Central memory CD8-positive, alpha-beta T cell (primary cell): ENCODE data around the gene MICB.
"Not testable (repeated sequence)": the region's sequence is repeated elsewhere in the genome, so short reads cannot be mapped to it uniquely, and the experiment has no call there.

Source experiments
- ATAC-seq: fragments of 150-1000 bp; cut with Tn5 transposase; replicated peaks from 2 replicates; pipeline ENCODE4 v1.10.0; 2022; ENCODE audit warnings: mild to moderate bottlenecking, moderate FRiP score, moderate number of reproducible peaks; ENCODE audit not compliant: poor library complexity, severe bottlenecking; ENCODE audit errors: extremely low read depth
- DNase-seq, 2 donors: peaks; one replicate each; pipeline ENCODE4 v3.0.0; 2021; ENCODE audit warnings: low spot score in 2 of 2
- H3K27ac Mint-ChIP-seq: one replicate; pipeline ENCODE4 v1.8.0; 2022; ENCODE audit warnings: low read depth, mild to moderate bottlenecking, moderate library complexity, mixed read lengths
- H3K27me3 Mint-ChIP-seq: one replicate; pipeline ENCODE4 v1.8.0; 2022; ENCODE audit warnings: mixed read lengths
- H3K36me3 Mint-ChIP-seq: one replicate; pipeline ENCODE4 v1.8.0; 2022; ENCODE audit warnings: mild to moderate bottlenecking, moderate library complexity, mixed read lengths; ENCODE audit not compliant: insufficient read depth
- H3K4me1 Mint-ChIP-seq: one replicate; pipeline ENCODE4 v1.8.0; 2022; ENCODE audit warnings: mixed read lengths
- H3K4me3 Mint-ChIP-seq: one replicate; pipeline ENCODE4 v1.8.0; 2022; ENCODE audit warnings: mild to moderate bottlenecking, moderate library complexity, mixed read lengths
- H3K9me3 Mint-ChIP-seq: one replicate; pipeline ENCODE4 v1.8.0; 2022; ENCODE audit warnings: mixed read lengths

Gene MICB

GRCh38 chr6:31497531-31498476 lies at the start of gene MICB:
TSS of gene MICB (plus strand) at chr6:31498145. CDS start at chr6:31498194, 49 bp downstream.
- H3K36me3 Mint-ChIP-seq: peaks cover 9% of the 10 kb centered on the region
- peak within 1 kb of the TSS; percentile 86 for H3K27ac Mint-ChIP-seq
- H3K27me3 Mint-ChIP-seq: no peaks in the 10 kb centered on the region
- H3K9me3 Mint-ChIP-seq: no peaks in the 10 kb centered on the region
- H3K4me3 Mint-ChIP-seq: peak within 1 kb of the TSS; percentile 86
- ATAC-seq (peak; percentile 70), DNase-seq (peak; percentile 64 to 77)
- H3K4me1 Mint-ChIP-seq: peaks cover 79% of the 10 kb centered on the region

GRCh38 chr6:31450751-31451150 lies 47.2 kb upstream of the MICB start:
- H3K9me3 Mint-ChIP-seq: peaks cover 6% of the 10 kb centered on the region
- H3K4me1 Mint-ChIP-seq: no peaks in the 10 kb centered on the region
- no peak for DNase-seq
- H3K36me3 Mint-ChIP-seq: no peaks in the 10 kb centered on the region
- no peak overlapping the region for H3K27ac Mint-ChIP-seq
- ATAC-seq: no peak
- H3K27me3 Mint-ChIP-seq: peaks cover 35% of the 10 kb centered on the region
- no peak overlapping the region for H3K4me3 Mint-ChIP-seq

- Mint-ChIP-seq H3K4me1 (no peaks in the 10 kb centered on the region), H3K27me3 (peaks cover 21% of the 10 kb centered on the region), H3K27ac (no peak overlapping the region), H3K9me3 (peaks cover 6% of the 10 kb centered on the region), H3K36me3 (no peaks in the 10 kb centered on the region), H3K4me3 (no peak overlapping the region)
- DNase-seq (no peak), ATAC-seq (no peak)
These were observed 45.1 kb upstream of the MICB start for GRCh38 chr6:31452859-31453258.

GRCh38 chr6:31453259-31453658 lies 44.7 kb upstream of the MICB start:
- no peaks in the 10 kb centered on the region for H3K36me3 Mint-ChIP-seq
- no peak for ATAC-seq
- H3K4me3 Mint-ChIP-seq: no peak overlapping the region
- H3K9me3 Mint-ChIP-seq: peaks cover 6% of the 10 kb centered on the region
- peaks cover 21% of the 10 kb centered on the region for H3K27me3 Mint-ChIP-seq
- H3K27ac Mint-ChIP-seq: no peak overlapping the region
- DNase-seq: no peak
- no peaks in the 10 kb centered on the region for H3K4me1 Mint-ChIP-seq

GRCh38 chr6:31459864-31460263 lies 38.1 kb upstream of the MICB start:
- H3K9me3 Mint-ChIP-seq, H3K27me3 Mint-ChIP-seq, ATAC-seq, DNase-seq, H3K4me3 Mint-ChIP-seq, H3K27ac Mint-ChIP-seq: not testable (repeated sequence)
- Mint-ChIP-seq H3K36me3 (peaks cover 23% of the 10 kb centered on the region), H3K4me1 (peaks cover 35% of the 10 kb centered on the region)

GRCh38 chr6:31460361-31461025 lies 37.5 kb upstream of the MICB start:
- DNase-seq: no peak
- Mint-ChIP-seq H3K27me3 (no peaks in the 10 kb centered on the region), H3K9me3 (no peaks in the 10 kb centered on the region), H3K4me3 (no peak overlapping the region), H3K27ac (peak overlapping the region; percentile 8), H3K4me1 (peaks cover 41% of the 10 kb centered on the region), H3K36me3 (peaks cover 27% of the 10 kb centered on the region)
- ATAC-seq: no peak

GRCh38 chr6:31462026-31462963 lies 35.6 kb upstream of the MICB start:
- H3K27me3 Mint-ChIP-seq: no peaks in the 10 kb centered on the region
- peaks cover 57% of the 10 kb centered on the region for H3K4me1 Mint-ChIP-seq
- ATAC-seq: no peak

GRCh38 chr6:31462964-31463870 lies 34.7 kb upstream of the MICB start:
- peak; percentile 88 for ATAC-seq
- peak overlapping the region; percentile 100 for H3K4me3 Mint-ChIP-seq

More at GRCh38 chr6:31462026-31462963, 35.6 kb upstream of the MICB start:
- peak overlapping the region; percentile 100 for H3K27ac Mint-ChIP-seq
- peak overlapping the region; percentile 100 for H3K4me3 Mint-ChIP-seq
- H3K9me3 Mint-ChIP-seq: no peaks in the 10 kb centered on the region
- DNase-seq: no peak
- H3K36me3 Mint-ChIP-seq: peaks cover 44% of the 10 kb centered on the region

GRCh38 chr6:31464252-31465184 lies 33.4 kb upstream of the MICB start:
- Mint-ChIP-seq H3K36me3 (peaks cover 46% of the 10 kb centered on the region), H3K9me3 (no peaks in the 10 kb centered on the region), H3K27me3 (no peaks in the 10 kb centered on the region), H3K27ac (peak overlapping the region; percentile 100), H3K4me3 (peak overlapping the region; percentile 100), H3K4me1 (peaks cover 79% of the 10 kb centered on the region)
- DNase-seq (peak in 1 of 2 donors; percentile 14), ATAC-seq (no peak)

More at GRCh38 chr6:31462964-31463870, 34.7 kb upstream of the MICB start:
- Mint-ChIP-seq H3K27ac (peak overlapping the region; percentile 100), H3K9me3 (no peaks in the 10 kb centered on the region), H3K36me3 (peaks cover 44% of the 10 kb centered on the region), H3K4me1 (peaks cover 66% of the 10 kb centered on the region), H3K27me3 (no peaks in the 10 kb centered on the region)
- peak; percentile 92 to 95 for DNase-seq

GRCh38 chr6:31465185-31465536 lies 32.8 kb upstream of the MICB start:
- H3K36me3 Mint-ChIP-seq: peaks cover 48% of the 10 kb centered on the region

More at GRCh38 chr6:31465185-31465536, 32.8 kb upstream of the MICB start:
- ATAC-seq (no peak), DNase-seq (no peak)
- H3K27ac Mint-ChIP-seq: peak overlapping the region; percentile 100
- H3K27me3 Mint-ChIP-seq: no peaks in the 10 kb centered on the region
- peaks cover 86% of the 10 kb centered on the region for H3K4me1 Mint-ChIP-seq
- peak overlapping the region; percentile 100 for H3K4me3 Mint-ChIP-seq
- no peaks in the 10 kb centered on the region for H3K9me3 Mint-ChIP-seq
